ENCODE results near the gene SHISA2. TPM values are rescaled to one million over a fixed set of nuclear protein-coding genes. Genes with fewer than 3 reads are reported as not detected.

The SHISA2 gene
- total RNA-seq, 1 donor from 2014 or later, result 1.7 TPM

DNA sequence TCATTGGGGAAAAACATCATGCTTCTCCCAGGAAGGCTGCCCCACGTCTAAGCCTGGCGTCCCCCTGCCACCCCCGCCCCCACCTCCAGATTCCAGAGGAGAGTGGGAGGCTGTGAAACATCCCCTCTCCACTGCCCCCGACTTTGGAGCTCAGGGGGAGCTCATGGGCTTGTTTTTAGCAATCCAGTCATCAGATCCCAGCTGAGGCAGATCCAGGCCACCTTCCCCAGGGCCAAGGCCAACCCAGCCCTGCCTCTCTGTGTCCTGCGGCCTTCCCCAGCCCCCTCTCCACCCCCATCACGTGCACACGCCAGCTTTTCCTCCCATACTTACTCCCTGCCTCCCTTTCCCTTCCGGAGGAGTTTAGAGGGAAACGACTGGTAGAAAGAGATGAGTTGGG, 38.8 kb downstream of the SHISA2 start:
- H3K27me3 Mint-ChIP-seq (ENCODE audit: low read depth), result no peaks in the 10 kb centered on the region
- H3K4me3 Mint-ChIP-seq, result no peak overlapping the region
- no peaks in the 10 kb centered on the region for H3K4me1 Mint-ChIP-seq
- no peak for DNase-seq (ENCODE audit: low read depth, low spot score)
- no peak overlapping the region for H3K27ac Mint-ChIP-seq (ENCODE audit: unreplicated experiment)
- TF ChIP-seq, protein P1, sequence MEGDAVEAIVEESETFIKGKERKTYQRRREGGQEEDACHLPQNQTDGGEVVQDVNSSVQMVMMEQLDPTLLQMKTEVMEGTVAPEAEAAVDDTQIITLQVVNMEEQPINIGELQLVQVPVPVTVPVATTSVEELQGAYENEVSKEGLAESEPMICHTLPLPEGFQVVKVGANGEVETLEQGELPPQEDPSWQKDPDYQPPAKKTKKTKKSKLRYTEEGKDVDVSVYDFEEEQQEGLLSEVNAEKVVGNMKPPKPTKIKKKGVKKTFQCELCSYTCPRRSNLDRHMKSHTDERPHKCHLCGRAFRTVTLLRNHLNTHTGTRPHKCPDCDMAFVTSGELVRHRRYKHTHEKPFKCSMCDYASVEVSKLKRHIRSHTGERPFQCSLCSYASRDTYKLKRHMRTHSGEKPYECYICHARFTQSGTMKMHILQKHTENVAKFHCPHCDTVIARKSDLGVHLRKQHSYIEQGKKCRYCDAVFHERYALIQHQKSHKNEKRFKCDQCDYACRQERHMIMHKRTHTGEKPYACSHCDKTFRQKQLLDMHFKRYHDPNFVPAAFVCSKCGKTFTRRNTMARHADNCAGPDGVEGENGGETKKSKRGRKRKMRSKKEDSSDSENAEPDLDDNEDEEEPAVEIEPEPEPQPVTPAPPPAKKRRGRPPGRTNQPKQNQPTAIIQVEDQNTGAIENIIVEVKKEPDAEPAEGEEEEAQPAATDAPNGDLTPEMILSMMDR (conservative IDR thresholded peaks at IDR 0.05), result no peak
- H3K9me3 Mint-ChIP-seq, result peaks cover 5% of the 10 kb centered on the region
- H3K36me3 Mint-ChIP-seq (ENCODE audit: low read depth), result no peaks in the 10 kb centered on the region

DNA sequence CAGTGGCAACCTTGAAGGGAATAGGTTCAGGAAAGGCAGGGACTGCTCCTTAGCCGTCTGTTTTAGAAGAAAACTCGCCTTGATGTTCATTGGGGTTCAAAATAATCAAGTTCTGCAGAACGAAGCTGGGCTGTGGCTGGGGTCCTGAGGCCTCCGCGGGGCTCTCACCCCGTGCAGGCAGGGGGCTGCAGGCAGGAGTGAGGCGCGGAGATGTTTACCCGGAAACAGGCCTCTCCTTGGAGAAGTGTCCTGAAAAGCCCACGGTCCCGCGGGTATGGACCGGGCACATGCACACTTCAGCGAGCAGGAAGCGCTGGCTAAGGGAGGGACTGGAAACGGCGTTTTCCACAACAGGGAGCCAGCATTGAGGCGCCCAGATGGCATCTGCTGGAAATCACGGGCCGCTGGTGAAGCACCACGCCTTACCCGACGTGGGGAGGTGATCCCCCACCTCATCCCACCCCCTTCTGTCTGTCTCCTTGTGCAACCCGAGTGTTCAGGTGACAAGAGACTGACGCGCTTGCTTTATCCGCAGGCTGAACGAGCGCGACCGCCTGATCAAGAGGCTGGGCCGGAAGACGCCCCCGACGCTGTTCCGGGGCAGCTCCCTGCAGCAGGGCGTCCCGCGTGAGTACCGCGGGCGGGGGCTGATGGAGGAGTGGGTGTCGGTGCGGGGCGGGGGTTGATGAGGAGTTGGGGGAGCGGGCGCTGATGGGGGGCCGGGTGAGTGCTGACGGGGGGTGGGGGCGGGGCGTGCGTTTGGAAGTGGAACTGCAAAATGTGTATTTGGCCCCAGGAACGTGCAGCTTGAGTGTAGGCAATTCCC, 39.6 kb downstream of the SHISA2 start:
- TF ChIP-seq, protein P1 (conservative IDR thresholded peaks at IDR 0.05), result no peak
- no peak for DNase-seq (ENCODE audit: low read depth, low spot score)
- no peaks in the 10 kb centered on the region for H3K36me3 Mint-ChIP-seq (ENCODE audit: low read depth)
- no peaks in the 10 kb centered on the region for H3K4me1 Mint-ChIP-seq
- H3K4me3 Mint-ChIP-seq, result no peak overlapping the region
- peaks cover 5% of the 10 kb centered on the region for H3K9me3 Mint-ChIP-seq
- H3K27ac Mint-ChIP-seq (ENCODE audit: unreplicated experiment), result no peak overlapping the region
- no peaks in the 10 kb centered on the region for H3K27me3 Mint-ChIP-seq (ENCODE audit: low read depth)

DNA sequence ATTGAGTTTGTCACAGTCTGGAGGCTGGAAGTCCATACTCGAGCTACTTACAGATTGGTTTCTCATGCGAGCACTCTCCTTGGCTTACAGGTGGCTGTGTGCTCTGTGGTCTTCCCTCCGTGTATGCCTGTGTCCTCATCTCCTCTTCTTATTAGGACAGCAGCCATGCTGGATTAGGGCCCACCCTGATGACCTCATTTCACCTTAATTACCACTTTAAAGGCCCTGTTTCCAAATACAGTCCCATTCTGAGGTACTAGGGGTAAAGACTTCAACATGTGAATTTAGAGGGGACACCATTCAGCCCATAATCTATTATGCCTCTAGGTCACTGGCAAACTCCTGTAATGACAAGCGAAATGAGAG, 40.6 kb downstream of the SHISA2 start:
- Mint-ChIP-seq H3K27me3 (ENCODE audit: low read depth) (no peaks in the 10 kb centered on the region), H3K9me3 (peaks cover 5% of the 10 kb centered on the region), H3K4me3 (no peak overlapping the region), H3K36me3 (ENCODE audit: low read depth) (no peaks in the 10 kb centered on the region), H3K27ac (ENCODE audit: unreplicated experiment) (no peak overlapping the region), H3K4me1 (no peaks in the 10 kb centered on the region)
- TF ChIP-seq, protein P1 (conservative IDR thresholded peaks at IDR 0.05), result no peak
- no peak for DNase-seq (ENCODE audit: low read depth, low spot score)

DNA sequence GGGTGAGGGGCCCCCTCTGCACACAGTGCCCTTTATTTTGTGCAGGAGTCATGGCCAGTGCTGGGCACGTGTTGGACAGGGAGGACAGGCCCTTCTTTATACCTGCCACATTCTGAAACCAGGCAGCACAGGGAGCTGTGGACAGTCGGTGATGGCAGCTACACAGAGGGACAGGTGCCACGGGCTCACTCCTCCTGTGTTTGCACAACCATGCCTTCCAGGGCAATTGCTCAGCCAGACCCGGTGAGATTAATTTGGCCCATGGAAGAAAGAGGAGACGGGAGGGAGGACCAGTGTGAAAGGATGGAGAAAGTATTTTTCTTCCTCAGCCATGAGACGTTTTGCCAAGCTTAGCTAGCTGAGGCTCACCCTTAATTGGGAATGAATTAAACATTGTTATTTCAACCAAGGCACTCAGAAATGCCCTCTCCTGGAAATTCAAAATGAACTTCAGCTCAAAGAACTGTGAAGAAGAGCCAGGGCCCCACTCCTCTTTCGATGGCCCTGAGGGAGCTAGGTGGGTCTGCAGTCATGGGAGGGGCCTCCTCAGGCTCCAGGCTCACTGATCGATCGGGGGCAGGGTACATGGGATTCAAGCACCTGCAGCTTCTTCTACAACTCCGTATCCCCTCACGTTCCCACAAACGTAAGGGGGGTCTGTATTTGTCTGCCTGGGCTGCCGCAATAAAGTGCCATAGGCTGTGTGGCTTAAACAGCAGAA, 41.2 kb downstream of the SHISA2 start:
- H3K9me3 Mint-ChIP-seq, result peaks cover 5% of the 10 kb centered on the region
- no peak overlapping the region for H3K4me3 Mint-ChIP-seq
- no peak overlapping the region for H3K27ac Mint-ChIP-seq (ENCODE audit: unreplicated experiment)
- no peaks in the 10 kb centered on the region for H3K27me3 Mint-ChIP-seq (ENCODE audit: low read depth)
- H3K4me1 Mint-ChIP-seq, result no peaks in the 10 kb centered on the region
- no peaks in the 10 kb centered on the region for H3K36me3 Mint-ChIP-seq (ENCODE audit: low read depth)
- TF ChIP-seq, protein P1 (conservative IDR thresholded peaks at IDR 0.05), result no peak
- DNase-seq (ENCODE audit: low read depth, low spot score), result no peak

DNA sequence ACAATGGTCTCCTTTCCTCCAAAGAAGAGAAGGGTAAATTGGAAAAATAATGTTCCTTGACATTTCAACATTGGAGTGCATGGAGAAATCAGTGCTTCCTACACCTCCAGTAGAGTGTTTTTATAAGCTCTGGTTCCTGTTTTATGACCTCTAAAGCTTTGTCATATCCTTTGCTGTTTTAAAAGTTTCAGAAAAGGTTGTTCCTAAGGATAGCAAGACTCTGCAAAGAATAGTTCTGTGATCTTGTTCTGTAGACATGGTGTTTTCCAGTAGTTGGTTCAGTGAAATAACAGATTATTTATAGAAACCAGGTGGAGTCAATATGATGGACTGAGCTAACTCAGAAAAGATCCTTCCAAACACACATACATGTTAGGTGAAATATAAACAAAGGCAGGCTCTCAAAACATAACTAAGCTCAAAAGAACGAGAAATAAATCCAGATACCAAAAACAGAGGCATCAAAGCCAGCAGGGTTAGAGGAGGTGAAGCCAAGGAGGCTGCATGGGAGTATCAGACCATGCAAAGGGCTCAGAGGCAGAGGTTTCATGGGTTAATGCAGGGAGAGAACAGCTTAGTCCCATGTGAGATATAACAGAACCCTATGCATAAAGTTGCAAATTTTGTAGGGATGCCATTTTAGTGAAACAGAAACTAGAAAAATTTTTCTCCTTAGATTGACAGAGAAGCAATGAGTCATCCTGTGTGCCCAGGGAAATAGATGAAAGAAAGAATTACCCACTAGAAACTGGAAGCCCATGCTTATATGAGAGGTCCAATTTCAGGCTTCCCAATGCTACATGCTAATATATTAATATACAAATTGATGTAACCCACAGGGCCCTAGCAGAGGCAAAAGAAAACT, 44.3 kb downstream of the SHISA2 start:
- TF ChIP-seq, protein P1 (conservative IDR thresholded peaks at IDR 0.05), result no peak
- Mint-ChIP-seq H3K4me3 (no peak overlapping the region), H3K36me3 (ENCODE audit: low read depth) (peaks cover 12% of the 10 kb centered on the region), H3K9me3 (peaks cover 17% of the 10 kb centered on the region), H3K4me1 (no peaks in the 10 kb centered on the region), H3K27ac (ENCODE audit: unreplicated experiment) (no peak overlapping the region), H3K27me3 (ENCODE audit: low read depth) (no peaks in the 10 kb centered on the region)
- no peak for DNase-seq (ENCODE audit: low read depth, low spot score)
